ENCODE results near the gene CDX1.
A peak's percentile ranks its signal among the peaks of the same experiment; 100 is the strongest.

CDX1 gene

GRCh38 chr5:150172145-150172544, 5.6 kb downstream of the CDX1 start:
- in situ Hi-C loops (cut with HindIII; ENCODE audit: low pct_ligation_motif_present, low sequenced_read_pairs): no loop called here
- no peak for DNase-seq
- no peak for TF ChIP-seq CTCF (IDR thresholded peaks at IDR 0.05; ENCODE audit: low read depth, low read length, missing control alignments)
- no peak overlapping the region for H3K27ac ChIP-seq
- H3K27me3 ChIP-seq (replicated peaks): peaks cover 6% of the 10 kb centered on the region
- H3K36me3 ChIP-seq (replicated peaks): no peaks in the 10 kb centered on the region
- H3K4me3 ChIP-seq (ENCODE audit: low read depth, low read length): no peak overlapping the region

- no peak for DNase-seq
- Histone ChIP-seq H3K27ac (no peak overlapping the region), H3K27me3 (replicated peaks) (peaks cover 6% of the 10 kb centered on the region), H3K4me3 (ENCODE audit: low read depth, low read length) (no peak overlapping the region), H3K36me3 (replicated peaks) (no peaks in the 10 kb centered on the region)
- in situ Hi-C loops (cut with HindIII; ENCODE audit: low pct_ligation_motif_present, low sequenced_read_pairs): no loop called here
- TF ChIP-seq CTCF (IDR thresholded peaks at IDR 0.05; ENCODE audit: low read depth, low read length, missing control alignments): no peak
Observed at GRCh38 chr5:150172556-150172955, 6.0 kb downstream of the CDX1 start.

GRCh38 chr5:150173161-150173560, 6.6 kb downstream of the CDX1 start:
- Histone ChIP-seq H3K4me3 (ENCODE audit: low read depth, low read length) (no peak overlapping the region), H3K36me3 (replicated peaks) (no peaks in the 10 kb centered on the region), H3K27me3 (replicated peaks) (peaks cover 6% of the 10 kb centered on the region), H3K27ac (no peak overlapping the region)
- DNase-seq: no peak
- TF ChIP-seq CTCF (IDR thresholded peaks at IDR 0.05; ENCODE audit: low read depth, low read length, missing control alignments): no peak
- in situ Hi-C loops (cut with HindIII; ENCODE audit: low pct_ligation_motif_present, low sequenced_read_pairs): no loop called here

GRCh38 chr5:150174285-150174684, 7.7 kb downstream of the CDX1 start:
- H3K27me3 ChIP-seq (replicated peaks): peaks cover 4% of the 10 kb centered on the region
- TF ChIP-seq CTCF (IDR thresholded peaks at IDR 0.05; ENCODE audit: low read depth, low read length, missing control alignments): no peak
- H3K27ac ChIP-seq: no peak overlapping the region
- no peak for DNase-seq
- in situ Hi-C loops (cut with HindIII; ENCODE audit: low pct_ligation_motif_present, low sequenced_read_pairs): no loop called here
- no peaks in the 10 kb centered on the region for H3K36me3 ChIP-seq (replicated peaks)
- H3K4me3 ChIP-seq (ENCODE audit: low read depth, low read length): no peak overlapping the region

- Histone ChIP-seq H3K4me3 (ENCODE audit: low read depth, low read length) (no peak overlapping the region), H3K27me3 (replicated peaks) (no peaks in the 10 kb centered on the region), H3K36me3 (replicated peaks) (no peaks in the 10 kb centered on the region), H3K27ac (no peak overlapping the region)
- TF ChIP-seq CTCF (IDR thresholded peaks at IDR 0.05; ENCODE audit: low read depth, low read length, missing control alignments): no peak
- in situ Hi-C loops (cut with HindIII; ENCODE audit: low pct_ligation_motif_present, low sequenced_read_pairs): no loop called here
- no peak for DNase-seq
Observed at GRCh38 chr5:150175076-150175475, 8.5 kb downstream of the CDX1 start.

GRCh38 chr5:150175536-150175935, 9.0 kb downstream of the CDX1 start:
- peak; percentile 84 for TF ChIP-seq CTCF (IDR thresholded peaks at IDR 0.05; ENCODE audit: low read depth, low read length, missing control alignments)
- in situ Hi-C loops (cut with HindIII; ENCODE audit: low pct_ligation_motif_present, low sequenced_read_pairs): no loop called here
- no peaks in the 10 kb centered on the region for H3K36me3 ChIP-seq (replicated peaks)
- no peaks in the 10 kb centered on the region for H3K27me3 ChIP-seq (replicated peaks)
- no peak overlapping the region for H3K27ac ChIP-seq
- no peak overlapping the region for H3K4me3 ChIP-seq (ENCODE audit: low read depth, low read length)
- no peak for DNase-seq

All from brain microvascular endothelial cell (primary cell).